Ishikawa (cell line): ENCODE data around the gene FDPS.

Experiments used
- CEBPB ChIP-seq: IDR thresholded peaks from 2 replicates; pipeline ENCODE4 v1.6.1; 2012
- CREB1 ChIP-seq: IDR thresholded peaks from 2 replicates; pipeline ENCODE4 v1.6.1; 2012; ENCODE audit warnings: low read depth
- EGR1 ChIP-seq: IDR thresholded peaks from 2 replicates; pipeline ENCODE4 v1.6.1; 2012
- EP300 ChIP-seq: IDR thresholded peaks from 2 replicates; pipeline ENCODE4 v1.6.1; 2012; ENCODE audit warnings: borderline replicate concordance
- FOXM1 ChIP-seq: IDR thresholded peaks from 2 replicates; pipeline ENCODE4 v1.6.1; 2012; ENCODE audit warnings: low read depth, borderline replicate concordance
- NFIC ChIP-seq: IDR thresholded peaks from 2 replicates; pipeline ENCODE4 v1.6.1; 2012
- RAD21 ChIP-seq: IDR thresholded peaks from 2 replicates; pipeline ENCODE4 v1.6.1; 2012; ENCODE audit warnings: low read depth
- TAF1 ChIP-seq: IDR thresholded peaks from 2 replicates; pipeline ENCODE4 v1.6.1; 2012; ENCODE audit warnings: low read depth, mild to moderate bottlenecking
- TCF12 ChIP-seq: IDR thresholded peaks from 2 replicates; pipeline ENCODE4 v1.6.1; 2012; ENCODE audit warnings: low read depth
- TEAD4 ChIP-seq: IDR thresholded peaks from 2 replicates; pipeline ENCODE4 v1.6.1; 2012
- USF1 ChIP-seq: IDR thresholded peaks from 2 replicates; pipeline ENCODE4 v1.6.1; 2012
- YY1 ChIP-seq: IDR thresholded peaks from 2 replicates; pipeline ENCODE4 v1.6.1; 2012; ENCODE audit warnings: low read depth
- ZBTB7A ChIP-seq: IDR thresholded peaks from 2 replicates; pipeline ENCODE4 v1.6.1; 2012; ENCODE audit warnings: low read depth
- TF ChIP-seq, protein P1 (sequence below): IDR thresholded peaks from 2 replicates; pipeline ENCODE4 v1.6.1; 2012
- TF ChIP-seq, protein P2 (sequence below): IDR thresholded peaks from 2 replicates; pipeline ENCODE4 v1.6.1; 2012; ENCODE audit warnings: low read depth, mild to moderate bottlenecking

The FDPS gene

DNA sequence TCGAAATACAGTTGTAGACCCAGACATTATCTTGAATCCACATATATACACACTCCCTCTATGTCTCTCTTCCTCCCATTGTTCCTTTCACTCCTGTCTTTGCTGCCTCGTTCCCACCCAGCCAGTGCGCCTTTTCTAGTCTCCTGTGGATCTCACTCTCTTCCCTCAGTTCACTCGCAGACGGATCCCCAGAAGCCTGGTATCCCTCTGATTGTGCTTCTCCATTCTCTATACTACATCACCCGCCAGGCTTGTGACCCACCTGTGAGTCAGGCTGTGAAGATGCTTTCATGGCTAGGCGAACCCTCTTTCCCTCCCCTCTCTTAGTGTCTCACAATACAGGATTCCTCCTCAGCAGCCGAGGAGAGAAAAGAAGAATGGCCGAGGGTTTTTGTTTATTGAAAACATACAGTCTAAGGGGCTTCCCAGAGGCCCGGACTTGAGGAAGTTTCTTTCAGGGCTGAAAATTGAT lies 29.9 kb upstream of the FDPS start:
- TF ChIP-seq TAF1 (no peak), CEBPB (no peak), ZBTB7A (no peak), YY1 (no peak), TCF12 (no peak), RAD21 (no peak), TEAD4 (no peak), EP300 (no peak)
- TF ChIP-seq, protein P1, sequence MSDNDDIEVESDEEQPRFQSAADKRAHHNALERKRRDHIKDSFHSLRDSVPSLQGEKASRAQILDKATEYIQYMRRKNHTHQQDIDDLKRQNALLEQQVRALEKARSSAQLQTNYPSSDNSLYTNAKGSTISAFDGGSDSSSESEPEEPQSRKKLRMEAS, result no peak

- TF ChIP-seq CEBPB (no peak), TEAD4 (no peak), NFIC (no peak), TCF12 (no peak), CREB1 (no peak), ZBTB7A (no peak), USF1 (no peak), EP300 (no peak), TAF1 (no peak), YY1 (no peak), RAD21 (no peak), FOXM1 (no peak), EGR1 (no peak)
- TF ChIP-seq, protein P1, result no peak
- TF ChIP-seq, protein P2, sequence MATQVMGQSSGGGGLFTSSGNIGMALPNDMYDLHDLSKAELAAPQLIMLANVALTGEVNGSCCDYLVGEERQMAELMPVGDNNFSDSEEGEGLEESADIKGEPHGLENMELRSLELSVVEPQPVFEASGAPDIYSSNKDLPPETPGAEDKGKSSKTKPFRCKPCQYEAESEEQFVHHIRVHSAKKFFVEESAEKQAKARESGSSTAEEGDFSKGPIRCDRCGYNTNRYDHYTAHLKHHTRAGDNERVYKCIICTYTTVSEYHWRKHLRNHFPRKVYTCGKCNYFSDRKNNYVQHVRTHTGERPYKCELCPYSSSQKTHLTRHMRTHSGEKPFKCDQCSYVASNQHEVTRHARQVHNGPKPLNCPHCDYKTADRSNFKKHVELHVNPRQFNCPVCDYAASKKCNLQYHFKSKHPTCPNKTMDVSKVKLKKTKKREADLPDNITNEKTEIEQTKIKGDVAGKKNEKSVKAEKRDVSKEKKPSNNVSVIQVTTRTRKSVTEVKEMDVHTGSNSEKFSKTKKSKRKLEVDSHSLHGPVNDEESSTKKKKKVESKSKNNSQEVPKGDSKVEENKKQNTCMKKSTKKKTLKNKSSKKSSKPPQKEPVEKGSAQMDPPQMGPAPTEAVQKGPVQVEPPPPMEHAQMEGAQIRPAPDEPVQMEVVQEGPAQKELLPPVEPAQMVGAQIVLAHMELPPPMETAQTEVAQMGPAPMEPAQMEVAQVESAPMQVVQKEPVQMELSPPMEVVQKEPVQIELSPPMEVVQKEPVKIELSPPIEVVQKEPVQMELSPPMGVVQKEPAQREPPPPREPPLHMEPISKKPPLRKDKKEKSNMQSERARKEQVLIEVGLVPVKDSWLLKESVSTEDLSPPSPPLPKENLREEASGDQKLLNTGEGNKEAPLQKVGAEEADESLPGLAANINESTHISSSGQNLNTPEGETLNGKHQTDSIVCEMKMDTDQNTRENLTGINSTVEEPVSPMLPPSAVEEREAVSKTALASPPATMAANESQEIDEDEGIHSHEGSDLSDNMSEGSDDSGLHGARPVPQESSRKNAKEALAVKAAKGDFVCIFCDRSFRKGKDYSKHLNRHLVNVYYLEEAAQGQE, result no peak
Measured at GRCh38 chr1:155279268-155279667, 29.4 kb upstream of the FDPS start.

DNA sequence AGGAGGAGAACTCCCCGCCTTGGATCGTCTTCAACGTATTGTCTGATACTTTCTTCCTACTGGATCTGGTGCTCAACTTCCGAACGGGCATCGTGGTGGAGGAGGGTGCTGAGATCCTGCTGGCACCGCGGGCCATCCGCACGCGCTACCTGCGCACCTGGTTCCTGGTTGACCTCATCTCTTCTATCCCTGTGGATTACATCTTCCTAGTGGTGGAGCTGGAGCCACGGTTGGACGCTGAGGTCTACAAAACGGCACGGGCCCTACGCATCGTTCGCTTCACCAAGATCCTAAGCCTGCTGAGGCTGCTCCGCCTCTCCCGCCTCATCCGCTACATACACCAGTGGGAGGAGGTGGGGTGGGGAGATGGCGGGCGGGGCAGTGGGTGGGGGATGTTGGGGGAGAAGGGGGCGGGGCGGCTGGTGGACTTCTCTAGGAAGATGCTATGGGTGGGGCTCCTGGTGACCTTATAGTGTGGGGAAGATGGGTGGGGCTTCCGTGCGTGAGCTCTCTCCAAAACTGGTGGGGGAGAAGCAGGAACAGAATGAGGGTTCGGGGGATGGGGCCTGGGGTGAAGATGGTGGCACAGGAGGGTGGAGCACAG lies 26.1 kb upstream of the FDPS start:
- TF ChIP-seq ZBTB7A (no peak), CEBPB (no peak), TEAD4 (no peak), NFIC (no peak), EP300 (no peak), YY1 (no peak), TCF12 (no peak), USF1 (no peak), RAD21 (no peak), EGR1 (no peak), CREB1 (no peak)
- TF ChIP-seq, protein P2, result no peak
- TF ChIP-seq, protein P1, result no peak

DNA sequence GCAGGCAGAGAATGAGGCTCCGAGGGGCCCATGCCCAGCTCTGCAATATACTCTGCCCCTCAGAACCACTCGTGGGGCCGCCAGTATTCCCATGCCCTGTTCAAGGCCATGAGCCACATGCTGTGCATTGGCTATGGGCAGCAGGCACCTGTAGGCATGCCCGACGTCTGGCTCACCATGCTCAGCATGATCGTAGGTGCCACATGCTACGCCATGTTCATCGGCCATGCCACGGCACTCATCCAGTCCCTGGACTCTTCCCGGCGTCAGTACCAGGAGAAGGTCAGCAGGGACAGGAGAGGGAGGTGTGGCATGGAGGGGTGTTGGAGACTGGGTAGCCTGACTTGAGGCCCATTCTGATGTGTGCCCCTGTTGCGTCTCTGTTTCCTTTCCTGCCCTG lies 24.2 kb upstream of the FDPS start:
- TF ChIP-seq CREB1 (no peak), NFIC (no peak), RAD21 (no peak), TCF12 (no peak), TAF1 (no peak)

DNA sequence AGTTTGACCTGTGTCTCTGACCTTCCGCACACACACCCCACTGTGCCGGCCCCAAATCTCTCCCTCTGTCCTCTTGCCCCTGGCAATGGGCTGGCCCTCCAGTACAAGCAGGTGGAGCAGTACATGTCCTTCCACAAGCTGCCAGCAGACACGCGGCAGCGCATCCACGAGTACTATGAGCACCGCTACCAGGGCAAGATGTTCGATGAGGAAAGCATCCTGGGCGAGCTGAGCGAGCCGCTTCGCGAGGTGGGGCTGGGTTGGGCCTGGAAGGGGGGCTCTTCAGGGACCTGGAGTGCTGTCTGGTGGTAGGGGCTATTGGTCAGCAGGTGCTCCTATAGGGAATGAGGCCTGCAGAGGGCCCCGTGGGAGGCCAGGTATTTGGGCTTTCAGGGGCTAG lies 23.6 kb upstream of the FDPS start:
- TF ChIP-seq RAD21, result no peak
- TF ChIP-seq FOXM1, result no peak

DNA sequence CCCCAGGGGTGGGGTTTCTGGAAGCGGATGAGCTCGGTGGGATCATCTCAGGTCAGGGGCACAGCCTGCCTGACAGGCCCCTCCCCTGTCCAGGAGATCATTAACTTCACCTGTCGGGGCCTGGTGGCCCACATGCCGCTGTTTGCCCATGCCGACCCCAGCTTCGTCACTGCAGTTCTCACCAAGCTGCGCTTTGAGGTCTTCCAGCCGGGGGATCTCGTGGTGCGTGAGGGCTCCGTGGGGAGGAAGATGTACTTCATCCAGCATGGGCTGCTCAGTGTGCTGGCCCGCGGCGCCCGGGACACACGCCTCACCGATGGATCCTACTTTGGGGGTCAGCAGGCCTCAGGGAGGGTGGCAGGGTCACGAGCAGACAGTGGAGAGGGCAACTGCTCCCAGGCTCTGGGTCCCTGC lies 23.0 kb upstream of the FDPS start:
- TF ChIP-seq RAD21 (no peak), EP300 (no peak), TCF12 (no peak), CREB1 (no peak), ZBTB7A (no peak), FOXM1 (no peak), TEAD4 (no peak), USF1 (no peak), NFIC (no peak), CEBPB (no peak), TAF1 (no peak), EGR1 (no peak), YY1 (no peak)
- TF ChIP-seq, protein P2, result no peak
- TF ChIP-seq, protein P1, result no peak
